ENCODE measurements around the gene ZKSCAN1.

ZKSCAN1 gene

DNA sequence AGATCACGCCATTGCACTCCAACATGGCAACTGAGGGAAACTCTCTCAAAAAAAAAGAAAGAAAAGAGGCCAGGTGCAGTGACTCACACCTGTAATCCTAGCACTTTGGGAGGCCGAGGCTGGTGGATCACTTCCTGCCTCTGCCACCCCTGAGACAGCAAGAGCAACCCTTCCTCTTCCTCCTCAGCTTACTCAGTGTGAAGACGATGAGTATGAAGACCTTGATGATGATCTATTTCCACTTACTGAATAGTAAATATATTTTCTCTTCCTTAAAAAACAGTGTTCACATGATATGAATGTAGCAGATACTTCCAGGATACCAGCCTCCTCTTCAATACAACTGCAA is 2.1 kb upstream of the ZKSCAN1 start:
- no peaks in the 10 kb centered on the region for H3K9me3 ChIP-seq (ENCODE audit: severe bottlenecking)
- H3K27me3 ChIP-seq (ENCODE audit: insufficient read depth, poor library complexity, severe bottlenecking), result no peaks in the 10 kb centered on the region
- no peak for DNase-seq (ENCODE audit: low spot score)
- TF ChIP-seq, protein P1, sequence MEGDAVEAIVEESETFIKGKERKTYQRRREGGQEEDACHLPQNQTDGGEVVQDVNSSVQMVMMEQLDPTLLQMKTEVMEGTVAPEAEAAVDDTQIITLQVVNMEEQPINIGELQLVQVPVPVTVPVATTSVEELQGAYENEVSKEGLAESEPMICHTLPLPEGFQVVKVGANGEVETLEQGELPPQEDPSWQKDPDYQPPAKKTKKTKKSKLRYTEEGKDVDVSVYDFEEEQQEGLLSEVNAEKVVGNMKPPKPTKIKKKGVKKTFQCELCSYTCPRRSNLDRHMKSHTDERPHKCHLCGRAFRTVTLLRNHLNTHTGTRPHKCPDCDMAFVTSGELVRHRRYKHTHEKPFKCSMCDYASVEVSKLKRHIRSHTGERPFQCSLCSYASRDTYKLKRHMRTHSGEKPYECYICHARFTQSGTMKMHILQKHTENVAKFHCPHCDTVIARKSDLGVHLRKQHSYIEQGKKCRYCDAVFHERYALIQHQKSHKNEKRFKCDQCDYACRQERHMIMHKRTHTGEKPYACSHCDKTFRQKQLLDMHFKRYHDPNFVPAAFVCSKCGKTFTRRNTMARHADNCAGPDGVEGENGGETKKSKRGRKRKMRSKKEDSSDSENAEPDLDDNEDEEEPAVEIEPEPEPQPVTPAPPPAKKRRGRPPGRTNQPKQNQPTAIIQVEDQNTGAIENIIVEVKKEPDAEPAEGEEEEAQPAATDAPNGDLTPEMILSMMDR (IDR thresholded peaks at IDR 0.05; ENCODE audit: poor library complexity, severe bottlenecking), result no peak
- peak overlapping the region; percentile 33 for H3K27ac ChIP-seq (ENCODE audit: poor library complexity, severe bottlenecking)
- H3K4me1 ChIP-seq (ENCODE audit: insufficient read depth, poor library complexity, severe bottlenecking), result peaks cover 28% of the 10 kb centered on the region
- ATAC-seq (ENCODE audit: low read depth), result peak; percentile 36; the same call in 2 of the 3 replicates
- H3K36me3 ChIP-seq (ENCODE audit: low read depth), result peaks cover 17% of the 10 kb centered on the region
- H3K4me3 ChIP-seq (ENCODE audit: severe bottlenecking), result no peak overlapping the region

DNA sequence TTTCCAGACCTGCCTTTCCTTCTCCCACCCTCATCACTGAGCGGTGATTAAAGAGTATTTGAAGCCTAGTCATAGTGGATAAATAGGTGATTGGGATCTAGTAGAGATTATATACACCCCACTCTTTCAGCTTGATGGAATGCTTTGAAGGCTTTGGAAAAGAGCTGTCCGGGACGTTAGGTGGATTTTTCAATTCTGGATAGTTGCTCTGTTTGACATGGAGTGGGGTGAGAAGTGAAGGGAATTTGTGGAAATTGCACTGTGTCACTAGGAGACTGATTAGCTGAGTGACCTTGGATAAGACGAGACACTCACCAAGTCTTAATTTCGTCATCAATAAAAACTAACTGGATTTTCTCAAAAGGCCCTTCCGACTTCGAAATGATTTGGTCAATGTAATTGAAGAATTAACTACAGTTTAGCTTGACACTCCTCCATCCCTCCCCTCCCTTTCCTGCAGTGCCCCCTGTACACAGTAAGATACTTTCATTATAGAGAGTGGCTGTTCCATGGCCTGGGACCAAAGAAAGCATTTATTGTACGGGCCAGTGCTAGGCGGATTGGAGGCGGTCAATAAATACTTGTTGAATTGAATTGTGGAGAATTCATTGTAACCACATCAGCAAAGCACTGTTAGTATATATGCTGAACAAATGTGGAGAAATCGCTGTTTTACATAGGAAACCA is 962 bp downstream of the ZKSCAN1 start:
- Histone ChIP-seq H3K27ac (ENCODE audit: poor library complexity, severe bottlenecking) (peak overlapping the region; percentile 62), H3K27me3 (ENCODE audit: insufficient read depth, poor library complexity, severe bottlenecking) (no peaks in the 10 kb centered on the region), H3K4me1 (ENCODE audit: insufficient read depth, poor library complexity, severe bottlenecking) (peaks cover 28% of the 10 kb centered on the region), H3K4me3 (ENCODE audit: severe bottlenecking) (peak overlapping the region; percentile 96), H3K9me3 (ENCODE audit: severe bottlenecking) (no peaks in the 10 kb centered on the region), H3K36me3 (ENCODE audit: low read depth) (peaks cover 37% of the 10 kb centered on the region)
- TF ChIP-seq, protein P1 (IDR thresholded peaks at IDR 0.05; ENCODE audit: poor library complexity, severe bottlenecking), result no peak
- no peak for DNase-seq (ENCODE audit: low spot score)
- no peak for ATAC-seq (ENCODE audit: low read depth)

DNA sequence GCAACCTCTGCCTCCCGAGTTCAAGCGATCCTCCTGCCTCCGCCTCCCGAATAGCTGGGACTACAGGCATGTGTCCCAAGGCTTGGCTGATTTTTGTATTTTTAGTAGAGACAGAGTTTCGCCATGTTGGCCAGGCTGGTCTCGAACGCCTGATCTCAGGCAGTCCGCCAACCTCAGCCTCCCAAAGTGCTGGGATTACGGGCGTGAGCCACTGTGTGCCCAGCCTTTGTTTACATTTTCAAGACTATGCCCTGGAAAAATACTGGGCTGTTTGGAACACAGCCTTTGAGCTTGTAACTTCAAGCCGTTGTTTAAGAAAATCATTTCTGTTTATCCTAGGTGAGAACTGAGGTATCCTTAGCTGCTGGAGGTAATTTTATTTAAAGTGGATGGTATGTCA is 1.9 kb downstream of the ZKSCAN1 start:
- H3K4me1 ChIP-seq (ENCODE audit: insufficient read depth, poor library complexity, severe bottlenecking), result peaks cover 31% of the 10 kb centered on the region
- H3K36me3 ChIP-seq (ENCODE audit: low read depth), result peaks cover 43% of the 10 kb centered on the region
- no peaks in the 10 kb centered on the region for H3K27me3 ChIP-seq (ENCODE audit: insufficient read depth, poor library complexity, severe bottlenecking)
- no peak overlapping the region for H3K4me3 ChIP-seq (ENCODE audit: severe bottlenecking)
- no peak for DNase-seq (ENCODE audit: low spot score)
- ATAC-seq (ENCODE audit: low read depth), result no peak
- no peak overlapping the region for H3K27ac ChIP-seq (ENCODE audit: poor library complexity, severe bottlenecking)
- TF ChIP-seq, protein P1 (IDR thresholded peaks at IDR 0.05; ENCODE audit: poor library complexity, severe bottlenecking), result no peak
- no peaks in the 10 kb centered on the region for H3K9me3 ChIP-seq (ENCODE audit: severe bottlenecking)

DNA sequence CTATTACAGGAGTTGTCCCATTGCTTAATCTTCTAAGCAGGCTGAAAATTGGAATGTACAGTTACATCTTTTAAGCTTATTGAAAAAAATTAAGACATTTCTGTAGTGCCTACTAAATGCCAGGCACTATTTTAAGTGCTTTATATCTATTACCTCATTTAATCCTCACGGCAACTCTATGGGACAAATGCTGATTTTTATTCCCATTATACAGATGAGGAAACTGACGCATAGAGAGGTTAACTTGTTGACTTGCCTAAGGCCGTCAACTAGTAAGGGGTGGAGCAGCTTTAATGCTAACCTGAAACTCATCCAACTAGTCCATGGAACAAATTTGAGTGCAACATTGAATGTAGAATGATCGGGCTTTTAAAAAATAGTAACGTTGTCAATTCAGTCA is 2.5 kb downstream of the ZKSCAN1 start:
- TF ChIP-seq, protein P1 (IDR thresholded peaks at IDR 0.05; ENCODE audit: poor library complexity, severe bottlenecking), result no peak
- H3K4me1 ChIP-seq (ENCODE audit: insufficient read depth, poor library complexity, severe bottlenecking), result peaks cover 30% of the 10 kb centered on the region
- peaks cover 47% of the 10 kb centered on the region for H3K36me3 ChIP-seq (ENCODE audit: low read depth)
- DNase-seq (ENCODE audit: low spot score) (no peak), ATAC-seq (ENCODE audit: low read depth) (no peak)
- H3K9me3 ChIP-seq (ENCODE audit: severe bottlenecking), result no peaks in the 10 kb centered on the region
- no peaks in the 10 kb centered on the region for H3K27me3 ChIP-seq (ENCODE audit: insufficient read depth, poor library complexity, severe bottlenecking)
- no peak overlapping the region for H3K27ac ChIP-seq (ENCODE audit: poor library complexity, severe bottlenecking)
- no peak overlapping the region for H3K4me3 ChIP-seq (ENCODE audit: severe bottlenecking)

DNA sequence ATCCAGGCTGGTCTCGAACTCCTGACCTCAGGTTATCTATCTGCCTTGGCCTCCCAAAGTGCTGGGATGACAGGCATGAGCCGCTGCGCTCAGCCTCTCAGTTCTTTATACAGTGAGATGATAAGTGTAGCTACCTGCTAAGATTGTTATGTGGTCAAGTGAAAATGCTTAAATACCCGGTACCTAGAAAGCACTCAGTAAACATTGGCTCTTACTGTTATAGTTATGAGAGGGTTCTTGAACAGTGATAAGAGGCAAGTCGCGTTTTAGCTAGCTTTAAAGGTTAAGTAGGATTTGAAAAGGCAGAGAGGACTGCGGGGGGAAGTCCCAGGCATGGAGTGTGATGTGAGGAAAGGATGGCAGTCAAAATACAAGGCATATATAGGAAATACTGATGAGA is 4.5 kb downstream of the ZKSCAN1 start:
- DNase-seq (ENCODE audit: low spot score) (no peak), ATAC-seq (ENCODE audit: low read depth) (no peak)
- Histone ChIP-seq H3K36me3 (ENCODE audit: low read depth) (peaks cover 67% of the 10 kb centered on the region), H3K27me3 (ENCODE audit: insufficient read depth, poor library complexity, severe bottlenecking) (no peaks in the 10 kb centered on the region), H3K27ac (ENCODE audit: poor library complexity, severe bottlenecking) (no peak overlapping the region), H3K4me3 (ENCODE audit: severe bottlenecking) (no peak overlapping the region), H3K9me3 (ENCODE audit: severe bottlenecking) (no peaks in the 10 kb centered on the region), H3K4me1 (ENCODE audit: insufficient read depth, poor library complexity, severe bottlenecking) (peaks cover 24% of the 10 kb centered on the region)
- TF ChIP-seq, protein P1 (IDR thresholded peaks at IDR 0.05; ENCODE audit: poor library complexity, severe bottlenecking), result no peak

Measured in RWPE2 (cell line).